NOMO-1 treated with DMSO at 0.1 percent for 48 hours (cell line): ENCODE data around the gene NR6A1.
"Not testable (repeated sequence)": the region's sequence is repeated elsewhere in the genome, so short reads cannot be mapped to it uniquely, and the experiment has no call there.

Experiments used
- DNase-seq: peaks from one replicate; lab custom pipeline; 2025; ENCODE audit not compliant: unreplicated experiment; lab: John Stamatoyannopoulos, UW

NR6A1 gene

DNA sequence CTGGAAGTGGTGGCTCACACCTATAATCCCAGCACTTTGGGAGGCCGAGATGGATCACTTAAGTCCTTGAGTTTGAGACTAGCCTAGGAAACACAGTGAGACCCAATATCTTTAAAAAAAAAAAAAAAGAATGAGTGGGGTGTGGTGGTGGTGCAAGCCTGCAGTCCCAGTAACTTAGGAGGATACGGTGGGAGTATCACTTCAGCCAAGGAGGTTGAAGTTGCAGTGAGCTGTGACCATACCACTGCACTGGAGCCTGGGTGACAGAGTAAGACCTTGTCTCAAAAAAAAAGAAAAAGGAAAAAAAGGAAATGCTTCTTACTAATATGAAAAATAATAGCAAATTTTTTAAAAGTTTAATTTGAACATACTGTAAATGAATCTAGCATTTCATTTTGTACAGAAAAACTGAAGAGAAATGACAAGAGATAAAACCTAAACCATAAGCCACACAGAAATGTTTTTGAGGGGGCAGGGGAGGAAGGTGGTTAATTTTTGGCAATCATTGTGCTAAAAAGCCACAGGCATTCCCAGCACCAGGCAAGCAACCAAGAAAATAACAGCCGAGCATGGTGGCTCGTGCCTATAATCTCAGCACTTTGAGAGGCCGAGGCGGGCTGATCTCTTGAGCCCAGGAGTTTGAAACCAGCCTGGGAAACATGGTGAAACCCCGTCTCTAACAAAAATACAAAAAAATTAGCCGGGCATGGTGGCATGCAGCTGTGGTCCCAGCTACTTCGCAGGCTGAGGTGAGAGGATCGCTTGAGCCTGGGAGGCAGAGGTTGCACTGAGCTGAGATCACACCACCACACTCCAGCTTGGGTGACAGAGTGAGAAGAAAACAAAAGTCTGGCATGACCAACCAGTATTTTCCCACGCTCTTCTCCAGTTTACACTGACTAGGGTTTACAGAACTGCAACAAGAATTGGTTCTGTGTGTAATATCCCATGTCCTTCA lies 149.5 kb downstream of the NR6A1 start:
- DNase-seq: no peak

DNA sequence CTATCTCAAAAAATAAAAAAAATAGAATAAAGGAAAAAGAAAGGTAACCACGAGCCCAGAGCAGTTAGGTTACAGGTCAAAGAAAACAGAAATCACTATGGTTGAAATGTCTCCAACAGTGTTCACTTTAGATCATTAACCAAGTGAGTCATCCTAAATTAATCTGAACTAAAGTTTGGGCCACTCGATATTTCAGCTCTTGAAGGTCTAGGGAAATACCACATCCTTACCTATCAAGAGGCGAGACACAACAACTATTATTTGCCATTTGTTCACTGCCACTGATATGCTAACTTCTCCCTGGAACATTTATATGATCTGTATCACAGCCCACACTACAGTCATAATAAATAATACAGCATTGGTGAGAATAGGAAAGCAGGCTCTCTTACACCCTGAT lies 152.6 kb downstream of the NR6A1 start:
- DNase-seq: no peak

DNA sequence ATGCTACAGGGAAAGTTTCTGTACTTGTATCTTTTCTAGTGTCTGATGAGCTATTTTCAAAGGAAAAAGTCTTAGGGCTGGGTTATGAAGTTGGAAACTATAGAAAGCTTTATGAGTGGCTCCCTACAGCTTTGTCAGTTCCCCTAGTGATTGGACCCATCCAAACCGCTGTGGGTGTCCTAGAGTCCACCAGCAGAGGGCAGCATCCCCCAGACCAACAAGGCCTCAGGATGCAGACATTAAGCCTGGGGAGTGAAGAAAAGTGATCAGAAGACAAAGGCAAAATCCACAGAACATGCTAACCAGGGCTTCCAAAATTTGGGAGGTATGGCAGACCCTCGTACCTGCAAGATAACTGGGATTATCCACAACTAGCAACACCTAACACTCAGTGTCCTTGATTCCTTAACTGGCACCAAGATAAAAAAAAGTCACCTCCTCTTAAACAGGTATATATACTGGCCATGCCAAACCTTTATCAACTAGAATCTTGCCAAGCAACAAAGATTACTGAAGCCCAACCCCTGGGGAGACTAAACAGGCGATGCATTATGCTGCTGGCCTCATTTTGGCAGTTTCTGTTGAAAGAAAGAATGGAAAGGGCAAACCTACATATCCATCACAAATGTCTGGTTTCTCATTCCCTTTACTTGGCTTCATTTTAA lies 153.5 kb downstream of the NR6A1 start:
- peak; percentile 70 for DNase-seq

DNA sequence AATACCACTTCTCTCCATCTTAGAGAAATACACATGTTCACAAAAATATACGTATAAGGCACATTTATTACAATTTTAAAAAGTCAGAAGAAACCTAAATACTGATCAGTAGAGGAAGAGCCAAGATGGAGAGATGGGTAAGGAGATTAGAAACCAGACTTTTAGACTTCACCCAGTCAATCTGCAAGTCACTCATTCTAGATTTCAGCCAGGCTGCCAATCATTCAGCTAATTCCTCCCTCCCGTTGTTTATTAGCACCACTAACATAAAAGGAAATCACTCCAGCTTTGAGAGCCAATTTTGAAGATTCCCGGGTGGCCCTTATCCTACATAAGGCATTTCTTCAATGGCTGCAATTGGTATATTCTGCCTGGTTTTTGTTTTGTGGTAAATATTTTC lies 154.2 kb downstream of the NR6A1 start:
- no peak for DNase-seq

DNA sequence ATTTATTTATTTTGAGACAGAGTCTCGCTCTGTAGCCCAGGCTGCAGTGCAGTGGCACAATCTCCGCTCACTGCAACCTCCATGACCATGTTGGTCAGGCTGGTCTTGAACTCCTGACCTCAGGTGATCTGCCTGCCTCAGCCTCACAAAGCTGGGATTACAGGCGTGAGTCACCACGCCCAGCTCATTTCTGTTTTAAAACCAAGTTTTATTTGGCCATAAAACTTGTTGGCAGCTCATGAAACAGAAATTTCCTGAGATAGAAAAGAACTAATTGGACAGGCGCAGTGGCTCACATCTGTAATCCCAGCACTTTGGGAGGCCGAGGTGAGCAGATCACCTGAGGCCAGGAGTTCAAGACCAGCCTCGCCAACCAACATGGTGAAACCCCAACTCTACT lies 155.3 kb downstream of the NR6A1 start:
- DNase-seq: not testable (repeated sequence)

DNA sequence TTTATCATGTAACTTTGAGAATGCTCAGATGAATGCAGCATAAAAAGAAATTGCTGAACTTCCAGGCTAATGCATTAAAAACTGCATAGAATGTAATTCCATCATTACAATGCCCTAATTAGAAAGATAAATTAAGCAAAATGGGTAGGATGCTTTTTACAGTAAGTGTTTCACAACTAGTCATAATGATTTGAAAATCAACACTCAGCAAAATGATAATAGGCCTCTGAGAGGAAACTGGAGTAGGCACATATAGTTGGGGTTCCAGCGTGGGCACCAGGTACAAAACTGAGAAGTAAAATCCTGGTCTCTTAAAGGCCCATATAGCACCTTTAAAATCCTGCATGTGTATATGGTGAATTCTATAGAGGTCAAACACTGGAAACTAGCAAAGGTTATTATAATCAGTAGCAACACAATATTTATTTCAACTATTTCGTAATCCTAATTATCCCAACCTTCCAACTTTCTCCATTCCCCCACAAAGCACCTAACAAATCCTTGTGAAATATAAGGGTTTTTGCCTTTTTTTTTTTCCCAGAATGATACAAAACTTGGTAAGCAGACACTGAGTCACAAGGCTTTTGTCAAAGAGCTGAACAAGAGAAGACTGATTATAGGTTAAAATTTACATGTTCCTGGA lies 155.9 kb downstream of the NR6A1 start:
- no peak for DNase-seq

DNA sequence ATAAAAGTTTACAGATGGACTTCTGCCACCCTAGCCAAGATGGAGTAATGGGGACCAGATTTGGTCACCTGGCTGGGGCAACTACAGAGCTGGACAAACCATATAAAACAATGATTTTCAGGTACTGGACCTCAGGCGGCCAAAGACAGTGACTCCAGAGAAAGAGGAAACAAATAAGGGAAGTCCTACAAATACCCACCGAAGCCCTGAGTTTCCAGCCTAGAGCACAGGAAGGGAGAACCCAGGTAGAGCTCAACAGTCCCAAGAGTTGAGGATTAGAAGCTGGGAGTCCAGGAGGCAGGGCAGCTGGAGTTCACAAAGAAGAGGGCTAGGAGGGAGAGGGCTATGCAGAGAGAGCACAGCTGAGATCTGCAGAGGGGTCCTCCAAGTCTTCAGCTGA lies 157.3 kb downstream of the NR6A1 start:
- peak; percentile 61 for DNase-seq

DNA sequence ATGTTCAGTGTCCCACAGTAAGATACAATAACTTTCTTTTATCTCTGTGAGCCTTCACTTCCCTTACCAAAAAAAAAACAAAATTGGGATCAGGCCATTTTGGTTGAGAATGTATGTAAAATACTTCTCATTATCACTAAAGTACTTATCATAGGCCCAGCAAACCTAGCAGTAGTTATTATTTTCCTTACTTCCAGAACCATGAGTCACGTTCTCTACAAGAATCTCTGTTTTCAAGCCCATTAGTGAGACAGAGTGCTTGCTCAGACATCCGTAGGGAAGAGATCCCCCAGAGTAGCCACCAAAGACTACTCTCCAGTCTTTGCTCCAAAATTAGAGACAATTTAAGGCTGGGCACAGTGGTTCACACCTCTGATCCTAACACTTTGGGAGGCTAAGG lies 160.0 kb downstream of the NR6A1 start:
- no peak for DNase-seq

DNA sequence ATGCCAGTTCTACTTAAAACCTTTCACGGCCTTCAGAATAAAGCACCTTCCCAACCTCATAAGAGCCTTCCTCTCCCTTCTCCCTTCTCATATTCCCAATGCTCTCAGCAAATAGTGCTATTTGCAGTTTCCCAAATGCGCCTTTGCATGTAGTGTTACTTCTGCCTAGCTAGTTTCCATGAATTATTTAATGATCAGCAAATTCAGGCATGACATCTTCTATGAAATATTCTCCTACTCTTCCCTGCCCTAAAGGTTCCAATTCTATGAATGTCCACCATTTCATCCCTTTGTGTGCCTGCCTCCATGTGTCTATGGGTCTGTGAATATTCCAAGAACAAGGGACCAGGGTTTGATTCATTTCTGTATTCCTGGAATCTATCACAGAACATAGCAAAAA lies 165.1 kb downstream of the NR6A1 start:
- no peak for DNase-seq

DNA sequence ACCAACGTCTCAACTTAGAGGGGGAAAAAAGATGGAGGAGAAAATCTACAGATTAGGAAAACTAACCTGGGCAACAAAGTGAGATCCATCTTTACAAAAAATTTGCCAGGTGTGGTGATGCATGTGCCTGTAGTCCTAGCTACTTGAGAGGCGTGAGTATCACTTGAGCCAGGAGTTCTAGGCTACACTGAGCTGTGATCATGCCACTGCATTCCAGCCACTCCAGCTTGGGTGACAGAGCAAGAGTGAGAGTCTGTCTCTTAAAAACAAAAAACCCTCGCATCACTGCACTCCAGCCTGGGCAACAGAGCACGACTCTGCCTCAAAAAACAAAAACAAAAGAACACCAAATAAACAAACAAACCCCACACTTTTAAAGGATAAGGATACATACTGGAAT lies 165.9 kb downstream of the NR6A1 start:
- no peak for DNase-seq

DNA sequence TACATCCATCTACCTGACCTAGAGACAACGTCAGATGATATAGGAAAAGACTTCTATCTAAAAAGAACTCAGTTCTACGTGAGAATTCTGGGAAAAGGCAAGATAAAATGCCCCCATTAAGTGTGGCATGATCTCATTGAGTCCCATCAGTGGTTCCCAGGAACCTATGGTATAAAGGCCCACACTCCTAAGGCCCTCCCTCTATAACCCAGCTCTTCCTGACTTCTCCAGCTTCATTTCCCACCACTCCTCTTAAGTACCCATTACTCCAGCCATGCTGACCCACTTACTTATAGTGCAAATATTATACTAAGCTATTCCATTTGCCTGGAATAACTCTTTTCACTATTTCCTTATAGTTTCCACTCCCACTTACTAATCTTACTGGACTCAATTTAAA lies 168.5 kb downstream of the NR6A1 start:
- DNase-seq: no peak

DNA sequence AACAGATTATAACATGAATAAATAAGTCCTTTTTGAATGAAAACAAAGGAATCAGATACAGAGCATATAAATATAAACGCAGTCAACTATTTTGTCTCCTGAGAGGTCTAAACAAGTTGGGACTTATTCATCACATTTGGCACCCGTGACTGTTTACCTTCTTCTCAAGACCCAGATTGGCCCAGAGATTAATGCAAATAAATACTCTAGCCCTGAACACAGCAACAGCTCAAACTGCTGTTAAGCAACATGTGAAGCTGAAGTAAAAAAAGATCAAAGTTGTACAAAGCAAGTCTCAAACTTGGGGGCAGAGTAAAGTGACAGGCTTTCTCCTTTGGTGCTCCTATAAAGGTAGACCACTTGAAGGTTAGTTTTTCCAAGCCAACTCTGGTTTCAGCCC lies 168.9 kb downstream of the NR6A1 start:
- no peak for DNase-seq

DNA sequence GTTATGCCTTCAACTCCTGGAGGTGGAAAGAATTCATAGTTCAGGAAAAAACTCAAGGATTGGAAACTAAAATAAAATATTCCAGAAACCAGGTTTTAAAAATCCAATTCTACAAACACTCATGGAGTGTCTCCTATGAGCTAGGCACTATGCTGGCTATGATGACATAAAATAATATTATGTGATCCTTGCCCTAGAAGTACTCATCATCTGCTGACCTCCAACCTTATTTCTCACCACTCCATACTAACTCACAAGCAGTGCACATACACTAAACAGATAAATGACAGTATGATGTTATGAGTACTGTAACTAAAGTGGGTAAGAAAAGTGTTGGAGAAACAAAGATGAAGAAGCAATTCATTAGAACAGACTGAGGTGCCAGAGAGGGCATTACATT lies 170.7 kb downstream of the NR6A1 start:
- DNase-seq: no peak

DNA sequence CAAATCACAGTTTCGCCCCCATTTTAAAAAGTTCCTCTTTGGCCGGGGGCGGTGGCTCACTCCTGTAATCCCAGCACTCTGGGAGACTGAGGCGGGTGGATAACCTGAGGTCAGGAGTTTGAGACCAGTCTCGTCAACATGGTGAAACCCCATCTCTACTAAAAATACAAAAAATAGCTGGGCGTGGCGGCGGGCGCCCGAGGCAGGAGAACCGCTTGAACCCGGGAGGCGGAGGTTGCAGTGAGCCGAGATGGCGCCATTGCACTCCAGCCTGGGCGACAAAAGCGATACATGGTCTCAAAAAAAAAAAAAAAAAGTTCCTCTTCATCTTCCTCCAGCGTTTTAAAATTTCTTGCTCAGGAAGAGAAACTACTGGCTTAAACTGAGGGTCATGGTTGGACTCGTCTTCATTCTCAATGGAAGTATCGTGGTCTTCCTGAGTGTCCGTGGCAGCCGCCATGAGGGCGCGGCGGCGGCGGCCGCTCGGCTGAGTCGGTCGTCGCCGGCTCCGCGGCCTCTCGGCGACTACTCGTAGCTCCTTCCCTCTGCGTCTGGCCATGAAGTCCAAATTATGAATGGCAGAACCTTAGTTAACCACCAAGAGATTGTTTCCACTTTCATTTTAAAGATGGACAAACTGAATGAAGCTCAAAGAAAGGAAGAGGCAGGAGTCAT lies 171.9 kb downstream of the NR6A1 start:
- DNase-seq: no peak

DNA sequence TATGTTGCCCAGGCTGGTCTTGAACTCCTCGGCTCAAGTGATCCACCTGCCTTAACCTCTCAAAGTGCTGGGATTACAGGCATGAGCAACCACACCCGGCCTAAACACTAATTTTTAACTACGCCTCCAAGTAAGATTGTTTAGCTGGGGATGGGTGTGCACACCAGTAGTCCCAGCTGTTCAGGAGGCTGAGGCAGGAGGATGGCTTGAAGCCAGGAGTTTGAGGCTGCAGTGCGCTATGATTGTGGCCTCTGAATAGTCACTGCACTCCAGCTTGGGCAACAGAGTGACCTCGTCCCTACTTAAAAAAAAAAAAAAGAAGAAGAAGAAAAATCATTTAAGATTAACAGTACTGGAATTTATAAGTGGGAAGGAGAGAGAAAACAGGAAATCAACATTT lies 173.1 kb downstream of the NR6A1 start:
- DNase-seq: no peak

DNA sequence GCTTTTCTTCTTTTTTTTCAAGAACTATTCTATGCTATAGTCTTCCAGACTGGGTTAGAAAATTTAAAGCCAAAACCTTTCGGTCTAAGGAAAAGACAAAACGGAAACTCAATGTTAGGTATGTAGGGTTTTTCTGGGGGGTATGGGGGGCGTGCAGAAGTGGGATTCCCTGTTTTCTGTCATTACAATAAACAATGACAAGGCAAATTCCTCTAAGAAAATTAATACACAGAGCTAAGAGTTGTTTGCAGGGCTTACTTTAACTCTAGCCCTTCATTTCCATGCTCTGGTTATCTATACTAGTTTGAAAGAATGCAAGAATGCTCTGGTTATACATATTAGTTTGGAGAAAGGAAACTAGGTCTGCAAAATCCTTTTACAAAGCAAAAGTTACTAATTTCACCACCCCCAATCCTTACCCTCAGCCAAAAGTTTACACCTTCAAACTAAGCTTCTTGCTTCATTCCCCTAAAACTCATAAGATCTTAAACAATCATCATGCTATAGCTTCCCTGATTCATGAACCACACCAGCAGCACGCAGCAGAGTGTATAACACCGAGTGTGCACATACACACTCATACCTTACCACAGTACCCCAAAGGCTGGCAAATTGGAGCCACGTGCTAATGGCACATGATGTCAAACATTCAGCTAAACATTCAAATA lies 174.8 kb downstream of the NR6A1 start:
- no peak for DNase-seq

DNA sequence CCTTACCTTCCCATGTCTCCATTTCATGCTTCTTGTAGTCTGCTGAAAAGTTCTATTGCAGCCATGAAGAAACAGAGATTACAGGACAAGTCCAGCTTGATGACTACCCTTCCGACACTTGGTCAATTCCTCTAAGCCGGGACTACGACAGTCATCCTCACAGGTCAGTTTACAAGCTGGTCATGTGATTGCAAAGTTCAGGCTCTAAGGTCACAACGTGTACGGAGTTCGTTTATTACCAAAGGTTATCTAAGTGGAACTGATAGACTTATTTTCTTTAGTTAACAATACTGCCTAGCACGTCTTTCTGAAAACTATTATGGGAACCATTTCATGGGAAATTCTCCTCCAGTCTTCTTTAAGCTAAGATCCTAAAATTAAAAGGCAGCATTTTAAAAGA lies 175.4 kb downstream of the NR6A1 start:
- no peak for DNase-seq

DNA sequence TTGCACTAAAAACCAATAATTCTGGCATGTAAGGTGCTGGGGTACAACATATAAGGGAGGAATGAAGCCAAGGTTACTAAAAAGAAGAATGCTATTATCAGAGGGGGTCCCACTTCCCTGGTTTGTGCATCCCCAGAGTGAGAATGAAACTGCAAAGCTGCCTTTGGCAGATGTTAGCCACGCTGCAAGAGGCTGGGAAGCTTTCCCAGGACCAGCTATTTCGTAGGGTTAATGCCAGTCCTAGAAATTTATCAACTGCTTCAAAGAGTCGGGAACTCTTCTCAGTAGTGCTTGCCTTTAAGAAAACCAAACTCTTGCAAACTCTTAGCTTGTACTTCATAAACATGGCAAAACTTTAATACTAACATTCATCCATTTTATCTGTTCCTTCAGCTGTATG lies 176.4 kb downstream of the NR6A1 start:
- DNase-seq: no peak

DNA sequence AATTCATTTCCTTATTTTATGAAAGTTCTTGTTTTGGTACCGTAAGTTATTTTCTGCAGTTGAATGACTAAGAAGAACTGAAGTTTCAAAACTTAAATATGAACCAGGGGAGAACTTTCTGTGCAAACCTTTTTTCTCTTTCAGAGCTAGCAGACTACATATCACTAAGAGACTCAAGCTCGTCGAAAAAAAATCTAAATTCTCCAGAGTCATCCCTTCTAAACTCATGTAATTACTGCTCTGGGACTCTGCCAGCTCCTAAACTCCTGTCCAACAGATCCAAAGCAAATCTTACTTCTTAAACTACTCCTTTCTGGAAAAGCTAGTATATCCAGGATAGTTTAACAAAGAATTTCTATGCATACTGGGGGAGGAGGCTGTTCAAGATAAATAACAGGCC lies 176.9 kb downstream of the NR6A1 start:
- no peak for DNase-seq

DNA sequence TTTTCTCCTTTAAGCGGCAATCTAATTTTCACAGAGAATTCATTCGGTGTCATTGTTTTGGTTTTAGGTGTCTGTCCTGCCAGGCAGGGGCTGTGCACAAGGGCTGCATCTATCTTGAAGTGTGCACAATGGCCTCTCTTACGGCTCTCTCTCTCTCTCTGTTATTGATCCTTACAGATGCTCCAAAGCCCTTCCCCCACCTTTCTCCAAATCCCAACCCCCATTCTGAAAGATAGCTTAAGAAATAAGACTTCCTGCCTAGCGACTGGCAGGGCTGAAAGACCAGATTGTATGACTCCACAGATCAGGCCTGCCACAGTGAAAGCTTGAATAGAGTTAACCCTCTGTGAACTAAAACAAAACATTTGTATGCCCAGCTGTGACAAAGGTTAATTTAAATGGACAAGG lies 177.5 kb downstream of the NR6A1 start:
- DNase-seq: no peak

DNA sequence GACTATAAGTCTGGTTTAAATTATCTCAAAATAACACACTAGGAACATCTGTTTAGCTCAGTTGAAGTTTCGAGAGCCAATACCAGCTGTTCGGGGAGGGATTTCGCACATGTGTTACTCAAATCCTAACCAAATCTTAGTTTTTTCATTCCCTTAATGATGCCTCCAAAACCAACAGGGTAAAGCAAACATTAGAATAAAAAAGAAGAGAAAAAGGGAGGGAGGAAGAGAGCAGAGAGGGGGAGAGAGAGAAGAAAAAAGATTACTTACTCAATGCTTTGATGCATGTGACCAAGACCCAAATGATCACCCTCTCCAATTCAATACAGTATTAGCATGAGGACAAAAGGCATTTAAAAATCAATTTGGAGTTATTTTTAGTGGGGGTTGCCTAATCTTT lies 177.9 kb downstream of the NR6A1 start:
- DNase-seq: no peak
